Activated CD4-positive, alpha-beta T cell treated with anti-CD3 and anti-CD28 coated beads for 24 hours (primary cell): ENCODE results near the gene RPP38.

Source experiments
- DNase-seq, 2 donors: peaks; one replicate each; pipeline ENCODE4 v3.0.0-alpha.2; 2020; ENCODE audit warnings: low read depth in 2 of 2

The RPP38 gene

GRCh38 chr10:15106352-15107013 lies 9.3 kb downstream of the RPP38 start:
- DNase-seq, result peak; percentile 54 to 58

GRCh38 chr10:15112657-15113056 lies 15.5 kb downstream of the RPP38 start:
- DNase-seq, result no peak

GRCh38 chr10:15113766-15114165 lies 16.6 kb downstream of the RPP38 start:
- no peak for DNase-seq

GRCh38 chr10:15116225-15116624 lies 19.1 kb downstream of the RPP38 start:
- no peak for DNase-seq

- DNase-seq, result no peak
Measured at GRCh38 chr10:15118615-15119014, 21.5 kb downstream of the RPP38 start.

- DNase-seq, result no peak
Measured at GRCh38 chr10:15120523-15120922, 23.4 kb downstream of the RPP38 start.

- no peak for DNase-seq
Measured at GRCh38 chr10:15121707-15122106, 24.6 kb downstream of the RPP38 start.

GRCh38 chr10:15122477-15123030 lies 25.4 kb downstream of the RPP38 start:
- no peak for DNase-seq

- DNase-seq, result no peak
Measured at GRCh38 chr10:15123749-15124184, 26.6 kb downstream of the RPP38 start.

GRCh38 chr10:15124190-15124589 lies 27.0 kb downstream of the RPP38 start:
- DNase-seq, result no peak

- DNase-seq, result no peak
Measured at GRCh38 chr10:15124908-15125307, 27.8 kb downstream of the RPP38 start.

- no peak for DNase-seq
Measured at GRCh38 chr10:15131330-15131729, 34.2 kb downstream of the RPP38 start.

- no peak for DNase-seq
Measured at GRCh38 chr10:15136129-15137035, 39.2 kb downstream of the RPP38 start.

GRCh38 chr10:15137036-15137359 lies 39.8 kb downstream of the RPP38 start:
- DNase-seq, result no peak

- DNase-seq, result no peak
Measured at GRCh38 chr10:15137636-15138035, 40.5 kb downstream of the RPP38 start.

- DNase-seq, result no peak
Measured at GRCh38 chr10:15140698-15141097, 43.5 kb downstream of the RPP38 start.

GRCh38 chr10:15141136-15142054 lies 44.2 kb downstream of the RPP38 start:
- DNase-seq, result peak; percentile 18

GRCh38 chr10:15144788-15145187 lies 47.6 kb downstream of the RPP38 start:
- no peak for DNase-seq

GRCh38 chr10:15146366-15146765 lies 49.2 kb downstream of the RPP38 start:
- no peak for DNase-seq

- no peak for DNase-seq
Measured at GRCh38 chr10:15147594-15148392, 50.6 kb downstream of the RPP38 start.
